ENCODE results near the gene LHFPL2.

Gene LHFPL2

DNA sequence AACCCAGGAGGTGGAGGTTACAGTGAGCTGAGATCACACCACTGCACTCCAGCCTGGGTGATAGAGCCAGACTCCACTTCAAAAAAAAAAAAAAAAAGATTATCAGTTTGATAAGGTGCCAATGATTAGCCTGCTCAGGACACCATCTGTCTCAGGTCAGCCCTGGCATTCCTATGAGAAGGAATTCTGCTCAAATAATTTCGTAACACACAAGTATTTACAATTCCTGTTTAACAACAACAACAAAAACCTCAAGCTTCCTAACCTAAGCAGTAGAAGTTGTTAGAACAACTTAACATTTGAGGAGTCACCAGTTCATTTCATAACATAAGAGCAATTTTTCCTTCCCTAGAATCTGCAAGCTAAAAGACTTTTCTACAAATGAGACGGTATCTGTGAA, 85.0 kb downstream of the LHFPL2 start:
- DNase-seq = no peak

GRCh38 chr5:78562714-78563330, 85.8 kb downstream of the LHFPL2 start:
- no peak for DNase-seq

DNA sequence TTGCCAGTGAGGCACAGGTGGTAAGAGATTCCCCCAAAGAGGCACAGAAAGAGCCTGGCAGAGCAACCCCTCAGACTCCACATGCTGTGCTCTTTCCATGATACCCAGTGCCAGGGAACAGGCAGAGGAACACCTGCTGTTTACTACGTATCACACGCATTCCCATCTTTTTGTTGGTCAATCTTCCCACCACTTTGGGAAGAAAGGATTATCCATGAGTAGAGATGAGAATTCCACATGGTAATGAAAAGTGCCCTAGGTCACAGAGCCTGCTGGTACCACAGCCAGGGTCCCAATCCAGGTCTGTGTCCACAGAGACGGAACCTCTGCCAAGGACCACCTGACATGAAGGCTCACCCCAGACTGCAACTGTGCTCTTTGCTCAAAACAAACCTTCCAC, 86.6 kb downstream of the LHFPL2 start:
- no peak for DNase-seq

DNA sequence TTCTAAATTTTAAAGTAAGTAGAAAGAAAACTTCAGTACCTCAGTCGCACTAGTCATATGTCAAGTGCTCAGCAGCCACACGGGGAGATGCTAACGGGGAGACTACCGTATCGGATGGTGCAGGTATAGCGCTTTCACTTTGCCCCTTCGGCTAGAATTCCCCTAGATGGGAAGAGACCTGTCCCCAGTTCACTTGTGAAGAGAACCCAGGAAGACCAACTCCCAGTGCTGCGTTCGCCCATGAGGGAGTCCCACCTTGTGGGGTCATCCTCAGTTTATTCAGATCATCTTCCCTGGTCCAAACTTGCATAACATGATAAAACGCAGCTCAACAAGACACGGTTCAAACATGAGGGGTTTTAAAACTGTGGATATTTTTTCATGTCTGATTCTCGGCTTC, 87.3 kb downstream of the LHFPL2 start:
- DNase-seq = no peak

- DNase-seq = no peak
These were observed 88.3 kb downstream of the LHFPL2 start for GRCh38 chr5:78560000-78560855.

GRCh38 chr5:78557601-78558000, 91.0 kb downstream of the LHFPL2 start:
- no peak for DNase-seq

DNA sequence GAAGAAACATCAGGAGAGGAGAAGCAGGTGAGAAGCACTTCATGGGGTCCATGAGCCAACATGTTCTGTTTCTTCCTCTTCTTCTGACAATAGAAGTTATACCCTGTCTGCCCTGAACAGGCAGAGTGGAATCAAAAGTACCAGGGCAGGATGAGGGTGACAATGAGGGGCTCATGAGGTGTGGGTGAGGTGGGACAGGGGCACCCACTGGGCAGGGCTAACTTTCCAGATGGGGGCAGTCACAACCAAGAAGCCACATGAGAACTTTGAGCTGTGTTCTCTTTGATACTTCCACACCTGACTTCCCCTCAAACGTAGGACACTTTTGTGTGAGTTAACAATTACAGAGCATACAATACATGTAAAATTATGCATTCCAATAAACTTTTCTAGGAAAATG, 92.7 kb downstream of the LHFPL2 start:
- no peak for DNase-seq

DNA sequence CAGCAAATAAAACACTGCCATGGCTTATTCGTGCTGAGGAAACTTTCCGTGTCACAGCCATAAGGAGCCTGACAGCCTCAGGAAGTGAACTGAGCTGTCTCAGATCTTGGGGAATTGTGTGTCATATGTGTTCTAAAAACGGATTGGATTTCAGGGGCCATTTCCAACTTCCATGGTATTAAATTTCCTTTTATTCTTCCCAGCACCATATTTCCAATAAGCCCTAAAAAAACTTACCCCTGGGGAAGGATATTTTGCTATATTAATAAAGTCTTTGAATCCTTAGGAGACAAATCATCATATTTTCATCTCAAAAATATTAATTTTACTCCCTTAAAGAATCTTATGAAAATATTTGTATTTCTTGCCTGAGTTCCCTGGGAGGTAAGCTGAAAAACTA, 93.9 kb downstream of the LHFPL2 start:
- DNase-seq = no peak

- DNase-seq = no peak
These were observed 94.8 kb downstream of the LHFPL2 start for GRCh38 chr5:78553580-78554353.

- DNase-seq = no peak
These were observed 95.7 kb downstream of the LHFPL2 start for GRCh38 chr5:78552729-78553342.

DNA sequence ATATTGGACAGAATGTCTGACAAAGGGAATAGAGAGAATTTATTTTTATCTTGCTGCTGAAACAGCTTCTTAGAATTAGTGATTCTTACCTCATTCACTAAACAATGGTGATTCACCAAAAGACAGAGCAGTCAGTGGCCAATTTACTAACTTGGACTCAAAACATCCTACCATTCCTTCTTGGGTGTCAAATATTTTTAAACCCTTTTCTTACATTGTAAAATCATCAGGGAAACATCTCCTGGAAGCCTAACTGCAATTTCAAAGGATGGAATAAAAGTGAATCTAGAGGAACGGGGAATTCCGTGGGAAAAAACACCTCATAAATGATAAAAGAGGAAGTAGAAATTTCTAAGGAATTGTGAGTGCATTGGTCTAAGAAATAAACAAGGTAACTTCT, 97.7 kb downstream of the LHFPL2 start:
- no peak for DNase-seq

- DNase-seq = no peak
These were observed 99.5 kb downstream of the LHFPL2 start for GRCh38 chr5:78549043-78549442.

DNA sequence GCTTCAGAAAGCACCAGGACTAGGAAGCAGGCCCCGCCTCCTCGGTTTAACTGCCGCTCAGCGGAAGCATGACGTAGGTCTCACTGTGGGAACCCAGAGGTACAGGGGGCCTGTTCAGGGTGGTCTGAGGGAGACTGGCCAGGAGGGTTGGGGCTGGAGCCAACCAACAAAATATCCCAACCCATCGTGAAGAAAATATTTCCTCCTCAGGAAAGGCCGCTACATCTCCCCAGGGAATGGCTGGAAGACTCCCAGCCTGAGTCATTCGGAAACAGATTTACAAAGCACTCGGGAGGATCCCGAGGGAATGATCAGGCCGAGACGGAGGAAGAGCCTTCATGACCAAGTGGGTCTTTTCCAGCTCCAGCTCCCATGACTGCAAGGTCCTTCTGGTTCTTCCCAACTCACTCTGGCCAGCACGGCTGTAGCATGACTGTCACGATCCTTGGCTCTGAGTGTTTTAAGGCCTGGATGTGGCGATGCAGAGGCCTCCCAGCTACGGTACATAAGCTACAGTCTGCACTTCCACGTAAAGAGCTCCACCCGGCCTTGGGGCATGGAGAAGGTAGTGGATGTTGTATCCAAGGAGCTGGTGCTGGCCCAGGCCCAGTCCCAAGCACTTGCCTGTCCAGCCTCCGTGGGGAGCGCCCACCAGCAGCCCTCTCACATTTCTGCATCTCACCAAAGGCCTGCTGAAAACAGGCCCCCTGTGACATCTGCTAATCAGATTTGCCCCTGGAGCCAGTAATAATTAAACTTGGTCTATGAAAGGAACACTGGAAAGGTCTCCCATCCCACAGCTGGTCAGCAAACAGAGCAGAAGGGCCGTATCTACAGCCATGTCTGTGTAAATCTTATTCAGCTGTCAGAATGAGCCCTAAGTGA, 100.6 kb downstream of the LHFPL2 start:
- DNase-seq = no peak

DNA sequence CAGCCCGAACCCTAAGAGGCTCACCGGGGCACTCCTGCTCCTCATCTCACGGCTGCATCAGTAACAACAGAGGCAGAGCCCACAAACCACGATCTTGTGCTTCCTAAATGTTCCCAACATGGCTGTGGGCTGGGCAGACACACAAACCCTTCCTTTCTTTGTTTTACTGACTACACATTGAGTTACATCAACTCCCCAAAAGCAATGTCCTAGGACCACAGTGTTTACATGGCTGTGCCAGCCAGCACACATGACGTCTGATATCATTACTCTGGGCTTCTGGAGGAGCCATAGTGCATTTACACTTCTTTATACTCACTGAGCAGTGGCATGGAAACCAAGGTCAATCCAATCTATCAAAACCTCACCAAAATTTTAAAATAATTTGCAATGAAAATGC, 101.4 kb downstream of the LHFPL2 start:
- DNase-seq = no peak

DNA sequence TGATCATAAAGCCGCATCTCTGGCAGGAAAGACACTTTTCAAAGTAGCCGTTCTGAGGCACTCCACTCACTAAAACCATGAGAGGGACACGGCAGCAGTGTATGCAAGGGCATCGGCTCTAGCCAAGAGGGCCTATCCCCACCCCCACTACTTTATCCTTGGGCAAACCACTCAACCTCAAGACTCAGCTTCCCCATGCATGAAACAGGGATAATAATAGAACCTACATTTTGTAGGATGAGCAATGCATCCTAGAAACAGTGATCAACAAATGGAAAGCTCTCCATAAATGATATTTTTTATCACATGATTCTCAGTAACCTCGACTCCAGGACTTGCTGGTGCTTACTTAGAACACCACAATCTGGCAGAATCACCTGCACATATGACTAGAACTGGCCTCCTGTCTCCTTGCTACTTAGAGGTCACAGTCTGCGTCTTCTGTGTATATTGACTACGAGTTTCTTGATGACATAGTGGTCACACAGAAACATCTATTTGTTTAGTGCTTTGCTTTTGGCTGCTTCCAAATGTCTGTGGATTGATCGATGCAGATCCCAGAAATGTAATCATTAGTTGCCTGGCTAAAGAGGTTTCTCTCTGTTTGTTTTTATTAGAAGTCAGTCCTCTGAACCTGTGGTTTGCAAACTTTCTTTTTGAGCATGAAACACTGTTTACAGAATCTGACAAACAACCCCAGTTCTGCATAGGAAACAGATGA, 102.1 kb downstream of the LHFPL2 start:
- no peak for DNase-seq

GRCh38 chr5:78545406-78545805, 103.2 kb downstream of the LHFPL2 start:
- no peak for DNase-seq

GRCh38 chr5:78544561-78545201, 103.9 kb downstream of the LHFPL2 start:
- no peak for DNase-seq

- no peak for DNase-seq
These were observed 104.7 kb downstream of the LHFPL2 start for GRCh38 chr5:78543916-78544315.

GRCh38 chr5:78543292-78543691, 105.3 kb downstream of the LHFPL2 start:
- no peak for DNase-seq

DNA sequence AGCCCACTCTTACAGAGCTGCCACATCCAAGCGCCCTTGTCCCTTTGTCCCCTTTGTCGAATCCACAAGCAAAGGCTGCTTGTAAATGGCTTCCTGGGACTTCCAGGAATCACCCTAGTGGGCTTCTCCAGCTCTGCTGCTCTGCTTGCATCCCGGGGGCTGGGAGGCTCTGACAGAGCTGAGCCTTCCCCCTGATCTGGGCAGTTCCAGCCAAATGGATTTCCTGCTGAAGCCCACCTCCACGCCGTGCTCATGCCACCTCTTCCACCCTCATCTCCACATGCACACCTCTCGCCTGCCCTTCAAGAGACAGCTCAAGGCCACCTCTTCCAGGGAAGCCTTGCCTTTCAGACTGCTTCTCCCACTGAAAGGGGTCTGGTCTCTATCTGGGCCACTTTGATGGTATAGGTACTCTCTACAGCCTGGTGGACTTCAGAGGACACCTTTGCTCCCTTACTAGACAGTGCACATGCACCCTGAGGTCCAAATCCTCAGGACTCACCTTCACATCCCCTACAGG, 106.2 kb downstream of the LHFPL2 start:
- DNase-seq = no peak
